COLO829 (cell line): ENCODE data around the gene FAM98A.
A peak's percentile ranks its signal among the peaks of the same experiment; 100 is the strongest.

ENCODE experiments used
- DNase-seq: peaks from one replicate; pipeline ENCODE4 v3.0.0; 2012; ENCODE audit warnings: low spot score

Gene FAM98A

GRCh38 chr2:33597026-33597425 is 2.1 kb downstream of the FAM98A start:
- DNase-seq, result no peak

- DNase-seq, result no peak
These were observed 3.7 kb downstream of the FAM98A start for GRCh38 chr2:33595385-33595784.

GRCh38 chr2:33589444-33589843 is 9.7 kb downstream of the FAM98A start:
- no peak for DNase-seq

GRCh38 chr2:33588232-33588631 is 10.9 kb downstream of the FAM98A start:
- no peak for DNase-seq

DNA sequence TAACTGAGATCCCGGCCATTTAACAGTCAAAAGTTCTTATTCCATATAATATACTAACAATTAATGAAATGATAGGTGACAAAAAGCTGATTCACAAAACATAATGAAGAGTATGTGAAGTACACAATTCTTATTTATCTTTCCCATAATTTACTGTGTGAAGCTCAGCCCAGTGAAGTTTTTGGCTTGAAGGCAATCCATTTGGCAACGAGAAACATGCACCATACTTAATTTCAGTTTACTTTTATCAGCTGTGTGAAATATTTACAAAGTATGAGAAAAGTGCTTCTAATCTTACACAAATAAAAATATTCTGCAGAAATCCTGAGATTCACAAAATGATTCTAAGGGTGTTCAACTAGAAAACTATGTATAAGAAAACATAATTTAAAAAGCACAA is 12.3 kb downstream of the FAM98A start:
- DNase-seq, result no peak

DNA sequence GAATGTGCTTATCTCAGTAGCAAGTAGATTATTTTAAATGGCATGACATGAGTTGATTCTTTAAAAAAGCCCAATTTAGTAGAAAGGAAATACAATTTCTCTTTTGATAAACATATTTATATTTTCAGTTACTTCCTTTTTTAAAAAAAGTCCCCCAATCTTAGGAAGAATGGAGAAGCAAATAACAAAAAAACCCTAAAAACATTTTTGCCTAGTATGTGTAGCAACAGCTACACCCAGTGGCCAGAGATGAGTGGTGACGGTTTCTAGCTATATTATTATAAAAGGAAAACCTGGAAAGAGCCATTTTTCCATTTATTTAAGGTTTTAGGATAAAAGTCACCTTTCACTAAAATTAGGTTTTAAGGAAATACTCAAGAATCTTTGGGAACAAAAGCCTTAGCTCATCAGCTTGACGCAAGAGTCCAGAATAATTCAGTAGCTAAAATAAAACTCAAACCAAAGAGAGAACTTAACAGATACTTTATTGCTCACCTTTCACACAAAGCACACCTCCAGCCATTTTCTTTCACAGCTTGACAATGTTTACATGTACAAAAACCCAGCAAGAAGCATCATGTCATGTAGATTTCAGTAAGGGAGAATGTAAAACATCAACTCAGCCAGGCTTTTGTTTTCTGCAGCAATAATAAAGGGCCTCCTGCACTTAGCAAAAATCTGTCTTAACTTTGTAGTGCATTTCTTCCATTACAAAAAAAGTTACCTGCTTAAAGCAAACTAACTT is 15.7 kb downstream of the FAM98A start:
- peak; percentile 20 for DNase-seq

GRCh38 chr2:33581872-33582271 is 17.2 kb downstream of the FAM98A start:
- no peak for DNase-seq

DNA sequence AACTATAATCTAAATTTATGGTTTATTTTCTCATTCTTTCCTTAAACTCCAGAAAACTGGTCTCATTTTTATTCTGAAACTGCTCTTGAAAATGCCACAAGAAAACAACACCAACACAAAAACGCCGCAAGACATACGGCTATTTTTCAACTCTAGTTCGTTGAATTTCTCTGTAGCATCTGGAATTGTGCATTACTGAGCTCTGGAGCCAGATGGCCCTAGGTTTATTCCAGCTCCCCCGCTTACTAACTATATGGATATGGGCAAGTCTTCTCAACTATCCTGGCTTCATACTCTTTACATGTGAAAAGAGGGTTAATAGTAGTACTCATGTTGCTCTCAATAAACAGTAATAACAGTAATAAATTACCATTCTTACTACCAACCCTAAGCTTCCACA is 19.9 kb downstream of the FAM98A start:
- no peak for DNase-seq

DNA sequence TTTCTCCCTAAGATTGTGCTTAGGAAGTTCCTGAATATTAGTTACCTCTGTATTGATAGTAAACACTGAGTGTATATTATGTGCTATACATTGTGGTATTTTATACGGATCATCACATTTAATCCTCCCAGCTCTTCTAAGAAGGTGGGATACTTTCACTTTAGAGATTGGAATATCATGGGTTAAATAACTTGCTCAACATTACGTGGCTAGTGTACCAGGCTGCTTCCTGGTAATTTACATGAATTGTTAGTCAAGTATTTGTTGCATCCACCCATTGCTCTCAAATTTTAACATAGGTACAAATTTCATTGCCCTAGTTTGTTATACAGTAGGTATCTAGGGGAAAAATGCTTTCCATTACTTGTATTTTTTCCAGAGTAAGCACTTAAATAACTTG is 21.4 kb downstream of the FAM98A start:
- no peak for DNase-seq

DNA sequence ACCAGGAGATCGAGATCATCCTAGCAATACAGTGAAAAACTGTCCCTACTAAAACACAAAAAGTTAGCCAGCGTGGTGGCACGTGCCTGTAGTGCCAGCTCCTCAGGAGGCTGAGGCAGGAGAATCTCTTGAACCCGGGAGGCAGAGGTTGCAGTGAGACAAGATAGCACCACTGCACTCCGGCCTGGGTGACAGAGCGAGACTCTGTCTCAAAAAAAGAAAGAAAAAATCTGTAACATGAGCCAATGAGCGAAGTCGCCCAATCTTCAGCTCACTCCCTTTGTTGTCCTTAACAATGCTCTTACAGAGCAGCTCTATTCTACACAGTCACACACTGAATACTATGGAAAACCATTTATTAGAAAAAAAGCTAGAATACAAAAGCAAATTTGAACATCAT is 22.0 kb downstream of the FAM98A start:
- no peak for DNase-seq

- DNase-seq, result no peak
These were observed 25.4 kb downstream of the FAM98A start for GRCh38 chr2:33573657-33574056.

GRCh38 chr2:33570681-33571080 is 28.4 kb downstream of the FAM98A start:
- DNase-seq, result no peak

GRCh38 chr2:33561872-33562271 is 37.2 kb downstream of the FAM98A start:
- DNase-seq, result no peak

DNA sequence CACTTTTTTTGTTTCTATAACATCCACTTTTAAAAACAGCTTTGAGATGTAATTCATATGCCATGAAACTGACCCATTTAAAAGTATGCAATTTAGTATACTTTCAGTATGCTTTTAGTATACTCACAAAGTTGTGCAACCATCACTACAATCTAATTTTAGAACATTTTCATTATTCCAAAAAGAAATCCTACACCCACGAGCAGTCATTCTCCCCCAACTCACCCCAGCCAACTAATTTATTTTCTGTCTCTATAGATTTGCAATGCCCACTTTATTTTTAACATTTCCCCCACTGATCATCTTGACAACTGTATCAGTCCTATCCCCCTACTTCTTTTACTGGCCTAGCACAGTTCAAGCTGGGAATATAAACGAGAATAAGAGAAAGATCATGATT is 39.1 kb downstream of the FAM98A start:
- DNase-seq, result no peak

- DNase-seq, result no peak
These were observed 39.8 kb downstream of the FAM98A start for GRCh38 chr2:33559328-33559727.

DNA sequence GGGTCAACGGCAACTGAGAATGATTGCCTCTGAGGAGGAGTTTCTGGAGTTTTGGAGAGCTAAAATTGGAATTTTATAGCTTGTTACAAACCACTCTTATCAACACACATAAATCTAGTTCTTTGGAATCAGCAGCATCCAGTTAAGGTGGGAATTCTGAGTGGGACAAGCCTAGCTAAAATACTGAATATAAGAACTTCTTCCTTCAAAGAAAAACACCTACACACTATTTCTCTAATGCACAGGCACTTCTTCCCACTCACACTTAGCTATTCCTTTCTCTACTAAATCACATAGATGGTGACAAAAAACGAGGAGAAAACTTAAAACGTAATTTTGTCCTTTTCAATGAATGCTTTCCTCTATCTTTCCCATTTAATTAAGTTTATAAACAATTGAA is 43.4 kb downstream of the FAM98A start:
- no peak for DNase-seq

- DNase-seq, result no peak
These were observed 46.2 kb downstream of the FAM98A start for GRCh38 chr2:33552758-33553461.

DNA sequence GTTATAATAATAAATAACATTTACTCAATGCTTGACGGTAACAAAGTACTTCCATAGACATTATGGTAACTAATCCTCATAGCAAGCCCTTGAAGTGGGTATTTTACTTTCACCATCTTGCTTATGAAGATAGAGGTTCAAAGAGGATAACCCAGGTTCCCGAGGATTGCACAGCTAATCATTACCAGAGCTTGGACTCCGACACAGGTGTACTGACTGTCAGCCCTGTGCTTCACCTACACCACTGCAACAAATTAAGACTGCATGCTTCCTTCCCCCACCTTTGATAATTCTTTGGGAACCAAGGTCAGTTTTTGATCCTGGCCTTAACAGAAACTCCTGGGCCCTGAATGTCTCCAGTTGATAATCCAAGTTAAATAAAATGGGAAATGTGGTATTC is 48.9 kb downstream of the FAM98A start:
- DNase-seq, result no peak

GRCh38 chr2:33541243-33541642 is 57.9 kb downstream of the FAM98A start:
- no peak for DNase-seq

DNA sequence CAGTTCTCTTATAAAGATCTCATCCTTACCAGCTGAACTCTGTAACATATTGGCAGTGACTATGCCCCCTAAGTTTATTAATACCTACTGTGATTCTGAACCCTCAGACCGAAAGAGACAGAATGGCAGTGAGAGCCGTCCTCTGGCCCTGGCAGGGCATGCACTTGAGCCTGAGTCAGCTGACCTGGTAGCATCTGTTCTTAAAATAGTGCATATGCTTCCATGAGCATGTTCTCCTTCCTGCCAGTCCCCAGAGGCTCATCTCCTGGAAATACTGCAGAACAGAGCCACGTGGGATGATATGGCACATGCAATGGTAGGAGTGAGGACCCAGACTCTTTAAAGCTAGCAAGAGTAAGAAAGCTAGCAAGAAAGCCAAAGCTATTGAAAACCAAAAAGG is 63.7 kb downstream of the FAM98A start:
- no peak for DNase-seq
